GM19467 (cell line): Measurements from ENCODE around the gene POLH.
"Not testable (repeated sequence)": the region's sequence is repeated elsewhere in the genome, so short reads cannot be mapped to it uniquely, and the experiment has no call there.

ENCODE experiments used
- ATAC-seq: cut with Tn5 transposase; IDR thresholded peaks from one replicate; pipeline ENCODE4 v1.9.1; 2021; ENCODE audit warnings: mild to moderate bottlenecking, moderate library complexity; ENCODE audit not compliant: unreplicated experiment

The POLH gene

GRCh38 chr6:43629505-43630300, 53.7 kb downstream of the POLH start:
- ATAC-seq: peak; percentile 56

DNA sequence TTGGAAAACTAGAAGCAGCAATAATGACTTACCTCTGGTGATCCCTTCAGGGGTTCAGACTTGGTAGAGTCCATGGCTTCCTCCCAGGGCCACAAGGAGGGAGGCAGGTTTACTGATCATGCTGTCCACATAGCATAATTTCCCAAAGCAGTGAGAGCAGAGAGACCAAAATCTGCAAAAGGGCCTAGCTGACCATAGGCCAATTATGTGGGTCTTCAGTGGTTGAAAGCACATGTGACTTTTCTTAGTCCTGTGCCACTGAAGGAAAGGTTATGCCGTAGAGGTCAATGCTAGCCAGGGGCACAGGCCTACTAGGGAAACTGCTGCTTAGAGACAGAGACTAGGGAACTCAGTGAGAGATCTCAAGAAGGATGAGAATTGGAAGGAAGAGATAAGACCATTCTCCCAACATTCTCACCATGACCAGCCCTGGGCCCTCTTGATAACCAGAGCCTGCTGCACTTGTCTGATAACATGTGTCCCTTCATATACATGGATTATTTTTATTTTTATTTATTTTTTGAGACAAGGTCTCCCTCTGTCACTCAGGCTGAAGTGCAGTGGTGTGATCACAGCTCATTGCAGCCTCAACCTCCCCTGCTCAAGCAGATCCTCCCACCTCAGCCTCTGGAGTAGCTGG, 55.1 kb downstream of the POLH start:
- no peak for ATAC-seq

DNA sequence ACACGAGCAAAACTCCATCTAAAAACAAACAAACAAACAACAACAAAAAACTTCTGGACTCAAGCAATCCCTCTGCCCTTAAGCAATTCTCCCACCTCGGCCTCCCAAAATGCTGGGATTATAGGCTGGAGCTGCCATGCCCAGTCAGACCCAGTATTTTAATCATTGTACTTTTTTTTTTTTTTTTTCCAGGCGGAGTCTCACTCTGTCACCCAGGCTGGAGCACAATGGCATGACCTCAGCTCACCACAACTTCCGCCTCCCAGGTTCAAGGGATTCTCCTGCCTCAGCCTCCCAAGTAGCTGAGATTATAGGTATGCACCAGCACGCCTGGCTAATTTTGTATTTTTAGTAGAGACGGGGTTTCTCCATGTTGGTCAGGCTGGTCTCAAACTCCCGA, 57.0 kb downstream of the POLH start:
- not testable (repeated sequence) for ATAC-seq

- no peak for ATAC-seq
These were observed 58.8 kb downstream of the POLH start for GRCh38 chr6:43634702-43635303.

GRCh38 chr6:43635387-43636307, 59.7 kb downstream of the POLH start, which contains the start of gene MAD2L1BP:
Gene MAD2L1BP, plus strand, starts transcription at chr6:43635840. Its CDS starts 36 bp downstream, at chr6:43635876.
- ATAC-seq: peak; percentile 69

DNA sequence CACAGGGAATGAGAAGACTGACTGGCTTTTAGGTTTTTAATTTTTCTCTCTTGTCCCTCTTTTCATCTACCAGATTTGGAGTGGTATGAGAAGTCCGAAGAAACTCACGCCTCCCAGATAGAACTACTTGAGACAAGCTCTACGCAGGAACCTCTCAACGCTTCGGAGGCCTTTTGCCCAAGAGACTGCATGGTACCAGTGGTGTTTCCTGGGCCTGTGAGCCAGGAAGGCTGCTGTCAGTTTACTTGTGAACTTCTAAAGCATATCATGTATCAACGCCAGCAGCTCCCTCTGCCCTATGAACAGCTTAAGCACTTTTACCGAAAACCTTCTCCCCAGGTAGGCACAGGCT, 60.3 kb downstream of the POLH start:
- no peak for ATAC-seq

GRCh38 chr6:43639984-43640800, 64.2 kb downstream of the POLH start:
- ATAC-seq: no peak

GRCh38 chr6:43644940-43645612, 69.1 kb downstream of the POLH start, which contains the start of gene RSPH9:
Gene RSPH9, plus strand, starts transcription at chr6:43645036. Its CDS starts 63 bp downstream, at chr6:43645099.
- no peak for ATAC-seq

- ATAC-seq: no peak
These were observed 69.6 kb downstream of the POLH start for GRCh38 chr6:43645613-43645964.

DNA sequence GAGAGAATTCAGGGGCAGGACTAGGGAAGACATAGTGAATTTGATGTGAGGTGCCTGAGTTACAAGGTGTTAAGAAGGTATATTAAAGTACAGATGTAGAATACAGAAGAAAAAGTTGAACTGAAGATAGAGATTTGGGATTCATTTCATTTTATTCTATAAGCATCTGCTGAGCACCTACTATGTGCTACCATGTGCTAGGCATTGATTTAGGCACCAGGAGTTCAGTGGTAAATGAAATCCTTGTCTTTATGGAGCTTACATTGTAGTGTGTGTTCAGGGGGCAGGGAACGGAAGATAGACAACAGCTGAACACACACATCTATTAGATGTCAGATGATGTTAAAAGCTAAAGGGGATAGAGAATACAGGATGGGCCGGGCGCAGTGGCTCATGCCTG, 71.6 kb downstream of the POLH start:
- ATAC-seq: no peak

DNA sequence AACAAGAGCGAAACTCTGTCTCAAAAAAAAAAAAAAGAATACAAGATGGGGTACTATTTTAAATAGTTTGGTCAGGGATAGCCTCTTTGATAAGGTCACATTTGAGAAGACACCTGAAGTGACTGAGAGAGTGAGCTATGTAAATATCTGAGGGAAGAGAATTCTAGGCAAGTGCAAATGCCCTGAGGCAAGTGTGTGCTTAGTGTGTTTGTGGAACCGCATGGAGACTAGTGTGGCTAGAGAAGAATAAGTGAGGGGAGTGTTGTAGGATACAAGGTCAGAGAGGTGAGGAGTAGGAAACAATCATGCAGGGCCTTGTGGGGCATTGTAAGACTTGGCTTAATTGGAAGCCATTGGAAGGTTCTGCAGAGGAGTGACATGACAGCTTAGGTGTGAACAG, 72.3 kb downstream of the POLH start:
- no peak for ATAC-seq

DNA sequence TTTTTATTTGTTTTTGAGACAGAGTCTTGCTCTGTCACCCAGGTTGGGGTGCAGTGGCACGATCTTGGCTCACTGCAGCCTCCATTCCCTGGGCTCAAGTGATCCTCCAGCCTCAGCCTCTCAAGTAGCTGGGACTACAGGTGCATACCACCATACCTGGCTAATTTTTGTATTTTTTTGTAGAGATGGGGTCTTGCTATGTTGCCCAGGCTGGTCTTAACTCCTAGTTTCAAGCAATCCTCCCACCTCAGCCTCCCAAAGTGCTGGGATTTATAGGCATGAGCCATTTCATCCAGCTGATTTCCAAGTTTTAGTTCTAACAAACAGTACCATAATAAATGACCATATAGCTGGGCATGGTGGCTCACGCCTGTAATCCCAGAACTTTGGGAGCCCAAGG, 76.8 kb downstream of the POLH start:
- not testable (repeated sequence) for ATAC-seq

GRCh38 chr6:43657221-43657802, 81.3 kb downstream of the POLH start:
- ATAC-seq: no peak

GRCh38 chr6:43658161-43658560, 82.2 kb downstream of the POLH start:
- no peak for ATAC-seq

DNA sequence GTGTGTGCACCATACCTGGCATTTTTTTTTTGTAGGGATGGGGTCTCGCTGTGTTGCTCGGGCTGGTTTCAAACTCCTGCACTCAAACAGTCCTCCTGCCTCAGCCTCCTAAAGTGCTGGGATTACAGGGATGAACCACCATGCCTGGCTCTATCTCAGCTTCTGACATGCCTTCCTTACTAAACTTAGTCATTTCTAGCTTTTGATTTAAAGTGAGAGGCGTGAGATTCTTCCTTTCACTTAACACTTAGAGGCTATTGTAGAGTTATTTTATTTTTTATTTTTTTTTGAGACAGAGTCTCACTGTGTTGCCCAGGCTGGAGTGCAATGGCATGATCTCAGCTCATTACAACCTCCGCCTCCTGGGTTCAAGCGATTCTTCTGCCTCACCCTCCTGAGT, 87.0 kb downstream of the POLH start:
- ATAC-seq: not testable (repeated sequence)
